Keratinocyte (primary cell): ENCODE results near the gene RALY. TPM values are rescaled to one million over a fixed set of nuclear protein-coding genes. Genes with fewer than 3 reads are reported as not detected.

Source experiments
- DNase-seq: peaks from one replicate; pipeline ENCODE4 v3.0.0-alpha.2; 2011; ENCODE audit warnings: low read depth, missing footprints, low spot score
- FAIRE-seq: peaks from 2 replicates; lab custom pipeline; 2011; peaks lifted over from hg19 to GRCh38; lab: Jason Lieb, UNC
- H2AFZ ChIP-seq: 2 replicates; pipeline ENCODE4 v1.6.0; 2012; ENCODE audit warnings: low read length, control low read depth, inconsistent platforms; ENCODE audit not compliant: control insufficient read depth
- H3K27ac ChIP-seq: 2 replicates; pipeline ENCODE4 v1.5.1; 2011; ENCODE audit warnings: low read length; ENCODE audit not compliant: control insufficient read depth, insufficient read depth
- H3K27me3 ChIP-seq: 3 replicates; pipeline ENCODE4 v1.6.0; 2011; ENCODE audit warnings: low read length; ENCODE audit not compliant: control insufficient read depth, insufficient read depth; ENCODE audit errors: extremely low read depth
- H3K36me3 ChIP-seq, 2 experiments: 2 replicates in 1 of 2; 3 replicates in 1 of 2; pipeline ENCODE4 v1.5.1; 2011; ENCODE audit warnings: low read length in 2 of 2, mild to moderate bottlenecking in 1 of 2; ENCODE audit not compliant: control insufficient read depth in 2 of 2, insufficient read depth in 2 of 2; ENCODE audit errors: extremely low read depth in 1 of 2
- H3K4me1 ChIP-seq: 3 replicates; pipeline ENCODE4 v1.5.1; 2011; ENCODE audit warnings: low read length; ENCODE audit not compliant: control insufficient read depth, insufficient read depth; ENCODE audit errors: extremely low read depth
- H3K4me2 ChIP-seq: 3 replicates; pipeline ENCODE4 v1.6.0; 2011; ENCODE audit warnings: low read depth, low read length; ENCODE audit not compliant: control insufficient read depth, insufficient read depth; ENCODE audit errors: extremely low read depth
- H3K4me3 ChIP-seq, 3 experiments: fragments of 200-600 bp in 1 of 3; sonication (generic) in 1 of 3; 2 replicates in 2 of 3; 3 replicates in 1 of 3; pipeline ENCODE4 v1.5.1; 2011 to 2016; ENCODE audit warnings: low read length in 3 of 3, mild to moderate bottlenecking in 3 of 3, control low read depth in 2 of 3, inconsistent platforms in 1 of 3, low read depth in 1 of 3, mixed read lengths in 1 of 3, mixed run types in 1 of 3, moderate library complexity in 1 of 3; ENCODE audit not compliant: control insufficient read depth in 2 of 3, insufficient read depth in 2 of 3; ENCODE audit errors: extremely low read depth in 1 of 3
- H3K79me2 ChIP-seq: 2 replicates; pipeline ENCODE4 v1.6.0; 2012; ENCODE audit warnings: low read length; ENCODE audit not compliant: control insufficient read depth, insufficient read depth
- H3K9ac ChIP-seq: 3 replicates; pipeline ENCODE4 v1.6.0; 2011; ENCODE audit warnings: low read length; ENCODE audit not compliant: control insufficient read depth, insufficient read depth; ENCODE audit errors: extremely low read depth
- H3K9me1 ChIP-seq: 3 replicates; pipeline ENCODE4 v1.6.0; 2011; ENCODE audit warnings: low read length; ENCODE audit not compliant: control insufficient read depth, insufficient read depth; ENCODE audit errors: extremely low read depth
- H3K9me3 ChIP-seq: 2 replicates; pipeline ENCODE4 v1.5.1; 2012; ENCODE audit warnings: low read depth, low read length; ENCODE audit not compliant: control insufficient read depth
- H4K20me1 ChIP-seq: 3 replicates; pipeline ENCODE4 v1.6.0; 2011; ENCODE audit warnings: low read length; ENCODE audit not compliant: control insufficient read depth, insufficient read depth; ENCODE audit errors: extremely low read depth
- CTCF ChIP-seq, 3 experiments: IDR thresholded peaks in 1 of 3; conservative IDR thresholded peaks in 1 of 3; optimal IDR thresholded peaks in 1 of 3; 2 replicates in 2 of 3; 3 replicates in 1 of 3; pipeline versions ENCODE3 to v1.5.1; 2011; ENCODE audit warnings: low read length in 3 of 3, mild to moderate bottlenecking in 3 of 3, moderate library complexity in 2 of 3, control low read depth in 1 of 3, inconsistent platforms in 1 of 3; ENCODE audit not compliant: insufficient read depth in 2 of 3; ENCODE audit errors: extremely low read depth in 1 of 3
- EZH2 ChIP-seq: IDR thresholded peaks from one replicate; pipeline ENCODE4 v1.6.1; 2012; ENCODE audit warnings: inconsistent platforms, mild to moderate bottlenecking, low read length, moderate library complexity
- dilution Hi-C: fragments of 300-500 bp; cut with MboI; formaldehyde crosslinking; loops from one replicate; pipeline ENCODE4 v1.7.0; 2020; ENCODE audit warnings: low sequenced_read_pairs; ENCODE audit not compliant: extremely low pct_ligation_motif_present
- polyA plus RNA-seq, 5 experiments: library from polyadenylated mRNA; depleted of rRNA in 3 of 5; stranded (reverse) in 3 of 5; stranded (forward) in 1 of 5; unstranded in 1 of 5; fragments of >200 nt; gene quantifications; 1 replicate in 1 of 5; 2 replicates in 3 of 5; 3 replicates in 1 of 5; pipeline versions ENCODE4 v1.2.1 to v1.2.3, GENCODE V29; 2011 to 2012; ENCODE audit warnings: missing spikeins in 2 of 5, low read depth in 1 of 5, low replicate concordance in 1 of 5

Gene RALY
- polyA plus RNA-seq, 1 donor (not counting 4 experiments of a cell fraction or from before 2014, with no cell fraction given) = 118 TPM

DNA sequence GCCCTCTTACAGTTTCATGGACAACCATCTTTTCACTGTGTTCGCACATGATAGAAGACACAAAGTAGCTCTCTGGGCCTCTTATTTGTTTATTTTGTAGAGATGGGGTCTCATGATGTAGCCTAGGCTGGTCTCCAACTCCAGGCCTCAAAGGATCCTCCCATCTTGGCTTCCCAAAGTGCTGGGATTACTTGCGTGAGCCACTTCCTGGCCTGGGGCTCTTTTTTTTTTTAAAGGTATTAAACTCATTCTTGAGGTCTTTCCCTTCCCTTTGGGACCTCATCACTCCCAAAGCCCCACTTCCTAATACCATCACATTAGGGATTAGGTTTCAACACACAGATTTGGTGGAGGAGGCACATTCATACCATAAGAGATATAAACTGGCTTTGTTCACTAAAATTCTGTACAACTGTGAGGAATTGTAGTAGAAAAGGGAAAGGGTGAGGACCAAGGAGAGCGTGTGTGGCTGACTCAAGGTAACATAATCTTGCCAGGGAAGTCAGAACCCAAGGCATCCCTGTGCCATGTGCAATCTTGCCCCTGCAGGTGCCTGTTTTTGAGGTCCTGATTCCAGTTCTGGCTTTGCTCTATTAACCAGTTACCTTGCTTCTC is 72.9 kb downstream of the RALY start:
- Histone ChIP-seq H3K36me3 (peaks cover 0 to under 1% of the 10 kb centered on the region in 2 experiments), H3K9me3 (no peaks in the 10 kb centered on the region), H3K27ac (no peak overlapping the region), H4K20me1 (peaks cover 3% of the 10 kb centered on the region), H3K9me1 (no peaks in the 10 kb centered on the region), H3K4me3 (peak overlapping the region in 1 of 3 experiments; percentile 26), H3K27me3 (no peaks in the 10 kb centered on the region), H3K9ac (no peak overlapping the region), H2AFZ (no peak overlapping the region), H3K4me1 (peaks cover 74% of the 10 kb centered on the region), H3K4me2 (peak overlapping the region; percentile 47), H3K79me2 (peaks cover 42% of the 10 kb centered on the region)
- dilution Hi-C loops = loop anchor here (25.0 kb wide), 1 partner anchor 129 kb away; no protein-coding TSS in a partner anchor
- TF ChIP-seq CTCF (optimal IDR thresholded peaks at IDR 0.05 in 1 of 3, IDR thresholded peaks at IDR 0.05 in 1 of 3, conservative IDR thresholded peaks at IDR 0.05 in 1 of 3; ENCODE audit: extremely low read depth in 1 of 3, insufficient read depth in 2 of 3, low read length in 3 of 3) = no peak
- no peak for TF ChIP-seq EZH2
- no peak for DNase-seq
- FAIRE-seq = peak; percentile 77

DNA sequence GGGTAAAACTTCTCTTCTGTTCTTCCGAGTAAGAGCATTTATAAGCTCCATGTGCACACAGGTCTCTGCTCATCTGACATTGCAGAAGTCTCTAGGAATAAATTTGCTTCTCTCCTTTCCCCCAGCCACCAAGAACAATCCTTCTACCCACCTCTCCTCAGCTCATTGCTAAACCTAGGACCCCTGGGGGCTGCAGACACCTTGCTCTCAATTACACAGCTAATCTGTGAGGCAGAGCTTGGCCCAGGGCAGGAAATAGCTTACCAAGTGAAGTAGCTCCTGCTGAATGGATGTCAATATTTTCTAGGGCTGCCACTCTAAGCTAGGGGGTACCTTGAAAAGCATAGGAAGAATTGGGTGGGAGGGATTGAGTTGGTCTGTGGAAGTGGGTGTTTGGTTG is 74.3 kb downstream of the RALY start:
- FAIRE-seq (no peak), DNase-seq (no peak)
- dilution Hi-C loops = loop anchor here (25.0 kb wide), 1 partner anchor 131 kb away; no protein-coding TSS in a partner anchor
- peaks cover 55% of the 10 kb centered on the region for H3K79me2 ChIP-seq
- H3K9me3 ChIP-seq = no peaks in the 10 kb centered on the region
- H3K27ac ChIP-seq = no peak overlapping the region
- peaks cover 60% of the 10 kb centered on the region for H3K4me1 ChIP-seq
- no peaks in the 10 kb centered on the region for H3K9me1 ChIP-seq
- TF ChIP-seq CTCF (optimal IDR thresholded peaks at IDR 0.05 in 1 of 3, IDR thresholded peaks at IDR 0.05 in 1 of 3, conservative IDR thresholded peaks at IDR 0.05 in 1 of 3; ENCODE audit: extremely low read depth in 1 of 3, insufficient read depth in 2 of 3, low read length in 3 of 3) (no peak), EZH2 (no peak)
- H3K9ac ChIP-seq = no peak overlapping the region
- peaks cover 4% of the 10 kb centered on the region in 2 experiments for H3K36me3 ChIP-seq
- no peak overlapping the region for H3K4me2 ChIP-seq
- H4K20me1 ChIP-seq = peaks cover 3% of the 10 kb centered on the region
- no peaks in the 10 kb centered on the region for H3K27me3 ChIP-seq
- H2AFZ ChIP-seq = no peak overlapping the region
- H3K4me3 ChIP-seq = no peak overlapping the region
